Adipose tissue (tissue), 3 donors: ENCODE measurements around the gene TXNRD2. TPM values are rescaled to one million over a fixed set of nuclear protein-coding genes. Genes with fewer than 3 reads are reported as not detected.

Experiments
- H3K27ac ChIP-seq: one replicate; pipeline ENCODE4 v1.5.1; 2013; ENCODE audit warnings: low read depth, low read length
- WGBS, 3 donors: extraction: QIAGEN DNeasy Blood & Tissue Kit; methylation state at CpG; one replicate each; pipeline ENCODE4 v1.1.7; 2013; 5-methylcytosine and 5-hydroxymethylcytosine counted together
- polyA plus RNA-seq, 3 donors: library from polyadenylated mRNA; stranded (reverse); fragments of 200-250 nt; gene quantifications; one replicate each; pipeline ENCODE4 v1.2.3, GENCODE V29; 2013
- donor health status: healthy with polysubstance abuse.
- donor health status: Bipolar disorder and iron deficiency.
- donor health status: healthy.

TXNRD2 gene
- polyA plus RNA-seq, 3 donors, result 13.6 to 21.8 (median 16.6) TPM

- H3K27ac ChIP-seq, result no peak overlapping the region
- WGBS, 3 donors, result 92 to 97% (median 95%) methylated on average over 16 of the region's 16 CpGs
These were observed 40.6 kb upstream of the TXNRD2 start for GRCh38 chr22:19981961-19982920.

DNA sequence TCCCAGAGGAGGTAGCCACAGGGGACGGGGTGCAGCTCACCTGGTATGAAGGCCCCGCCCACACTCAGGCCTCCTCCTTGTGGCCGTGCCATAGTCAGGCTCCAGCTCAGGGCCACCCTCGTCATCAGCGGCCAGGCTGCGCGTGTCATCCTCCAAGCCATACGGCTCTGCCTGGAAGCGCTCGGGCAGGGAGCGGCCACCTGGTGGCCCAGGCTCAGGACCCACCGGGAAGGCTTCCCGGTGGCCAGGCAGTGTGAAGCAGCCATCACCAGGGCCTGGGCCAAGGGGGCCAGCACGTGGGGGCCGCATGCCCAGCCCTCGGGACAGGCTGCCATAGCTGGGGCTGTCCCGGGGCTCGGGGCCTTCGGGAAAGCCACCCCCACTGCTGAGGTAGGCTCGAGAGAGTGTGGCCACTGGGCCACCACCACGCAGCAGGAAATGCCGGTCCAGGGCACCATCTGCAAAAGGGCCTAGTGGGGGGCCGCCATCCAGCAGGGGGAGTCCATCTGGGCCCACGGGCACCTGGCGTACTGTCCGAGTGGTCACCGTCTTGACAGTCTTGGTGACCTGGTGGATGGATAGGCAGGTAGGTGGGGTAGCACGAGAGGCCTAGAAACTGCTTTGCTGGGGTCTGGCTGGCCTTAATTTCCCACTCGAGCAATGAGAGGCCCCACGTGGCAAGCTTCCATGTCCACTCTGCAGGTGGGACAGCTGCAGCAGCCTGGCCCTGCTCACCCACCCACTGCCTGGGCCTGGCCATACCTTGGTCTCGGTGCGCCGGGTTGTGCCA, 39.7 kb upstream of the TXNRD2 start:
- WGBS, 3 donors, result 92 to 95% (median 95%) methylated on average over 33 of the region's 33 CpGs

GRCh38 chr22:19980766-19981165, 39.1 kb upstream of the TXNRD2 start:
- WGBS, 3 donors, result 86 to 96% (median 93%) methylated on average over 7 of the region's 7 CpGs
- H3K27ac ChIP-seq, result no peak overlapping the region

More for the DNA sequence above, 39.7 kb upstream of the TXNRD2 start:
- H3K27ac ChIP-seq, result no peak overlapping the region

DNA sequence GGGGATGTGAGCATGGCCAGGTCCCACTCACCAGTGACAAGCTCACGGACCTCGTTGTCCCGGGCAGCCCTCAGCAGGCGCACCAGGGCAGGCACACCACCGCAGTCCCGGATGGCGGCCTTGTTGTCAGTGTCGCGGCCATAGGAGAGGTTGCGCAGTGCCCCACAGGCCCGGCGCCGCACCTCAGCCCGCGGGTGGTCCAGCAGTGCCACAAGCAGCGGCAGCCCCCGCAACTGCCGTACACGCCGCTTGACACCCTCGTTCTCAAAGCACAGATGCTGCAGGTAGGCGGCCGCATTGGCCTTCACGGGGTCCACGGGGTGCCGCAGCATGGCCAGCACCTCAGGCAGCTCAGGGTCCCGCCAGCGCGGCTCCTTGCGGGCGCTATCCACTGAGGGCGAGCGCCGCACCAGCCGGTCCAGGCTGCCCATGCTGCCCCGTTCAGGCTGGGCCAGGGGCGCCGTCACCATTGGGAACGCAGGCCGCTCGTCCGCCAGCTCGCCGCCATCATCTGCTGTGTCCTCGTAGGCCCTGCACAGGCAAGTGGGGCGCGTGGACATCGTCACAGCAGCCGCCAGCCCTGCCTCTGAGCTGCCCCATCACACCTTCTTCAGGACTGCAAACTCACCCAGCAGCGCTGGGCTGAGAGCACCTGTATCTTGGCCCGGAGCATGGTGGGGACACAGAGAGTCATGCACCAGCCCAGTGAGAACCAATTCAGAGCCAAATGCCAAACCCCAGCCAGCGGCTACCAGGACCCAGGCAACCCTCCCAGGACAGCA, 38.3 kb upstream of the TXNRD2 start:
- H3K27ac ChIP-seq, result no peak overlapping the region
- WGBS, 3 donors, result 94 to 95% (median 94%) methylated on average over 47 to 52 of the region's 52 CpGs

DNA sequence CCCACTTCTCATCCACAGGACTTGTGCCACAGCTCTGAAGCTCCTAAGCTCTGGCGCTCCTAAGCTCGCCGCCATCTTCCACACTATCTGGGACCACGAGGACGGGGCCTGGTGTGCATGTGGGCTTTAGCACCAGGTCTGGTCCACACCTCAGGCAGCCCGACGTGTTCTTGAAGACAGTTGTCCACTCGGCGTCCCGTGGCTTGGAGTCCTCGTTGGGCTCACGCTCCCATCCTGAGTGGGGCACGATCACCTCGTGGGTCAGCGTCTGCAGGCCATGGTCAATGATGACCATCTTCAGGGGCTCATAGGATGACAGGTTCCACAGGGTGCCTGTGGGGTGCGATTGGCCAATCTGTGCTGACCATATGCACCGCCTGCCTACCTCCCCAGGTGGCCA, 37.1 kb upstream of the TXNRD2 start:
- no peak overlapping the region for H3K27ac ChIP-seq
- whole genome bisulfite sequencing, 3 donors, result 95 to 96% (median 96%) methylated on average over 17 of the region's 17 CpGs

GRCh38 chr22:19977296-19978243, 36.0 kb upstream of the TXNRD2 start:
- 92 to 96% (median 92%) methylated on average over 32 of the region's 32 CpGs for WGBS, 3 donors
- no peak overlapping the region for H3K27ac ChIP-seq

DNA sequence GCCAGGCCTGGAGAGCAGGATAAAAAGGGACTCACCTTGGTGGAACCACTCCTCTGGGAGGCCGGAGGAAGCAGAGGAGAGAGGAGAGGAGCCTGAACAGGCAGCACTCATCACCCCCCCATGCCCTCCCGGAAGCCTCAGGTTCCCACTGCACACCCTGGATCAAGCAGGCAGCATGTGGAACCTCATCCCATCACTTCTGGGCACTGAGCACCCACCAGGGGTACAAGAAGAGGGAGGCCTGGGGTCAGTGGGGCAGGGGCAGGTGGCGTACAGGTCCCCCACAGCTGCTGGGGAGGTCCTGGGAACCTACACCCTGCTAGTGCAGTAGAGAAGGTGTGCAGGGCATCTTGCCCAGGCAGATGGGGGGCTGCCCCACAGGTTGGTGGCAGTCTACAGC, 35.1 kb upstream of the TXNRD2 start:
- no peak overlapping the region for H3K27ac ChIP-seq
- 87 to 93% (median 91%) methylated on average over 3 of the region's 3 CpGs for whole genome bisulfite sequencing, 3 donors

DNA sequence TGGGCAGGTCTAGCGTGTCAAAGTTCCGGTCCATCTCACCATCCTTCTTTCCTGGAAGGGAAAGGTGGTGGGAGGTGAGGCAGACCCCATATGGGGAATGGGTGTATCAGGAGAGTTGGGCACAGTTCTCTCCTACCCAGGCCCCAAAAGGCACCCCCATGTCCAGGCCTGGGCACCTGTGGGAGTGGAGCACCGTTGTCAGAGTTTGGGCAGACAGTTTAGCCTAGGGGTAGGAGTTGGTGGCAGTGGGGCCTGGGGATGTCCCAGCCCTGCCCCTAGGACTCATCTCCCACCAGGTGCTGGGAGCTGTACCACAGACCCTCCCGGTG, 34.1 kb upstream of the TXNRD2 start:
- no peak overlapping the region for H3K27ac ChIP-seq
- WGBS, 3 donors, result 66 to 94% (median 81%) methylated on average over 4 of the region's 4 CpGs

GRCh38 chr22:19974935-19975706, 33.5 kb upstream of the TXNRD2 start:
- no peak overlapping the region for H3K27ac ChIP-seq
- WGBS, 3 donors, result 45 to 87% (median 46%) methylated on average over 13 of the region's 13 CpGs

DNA sequence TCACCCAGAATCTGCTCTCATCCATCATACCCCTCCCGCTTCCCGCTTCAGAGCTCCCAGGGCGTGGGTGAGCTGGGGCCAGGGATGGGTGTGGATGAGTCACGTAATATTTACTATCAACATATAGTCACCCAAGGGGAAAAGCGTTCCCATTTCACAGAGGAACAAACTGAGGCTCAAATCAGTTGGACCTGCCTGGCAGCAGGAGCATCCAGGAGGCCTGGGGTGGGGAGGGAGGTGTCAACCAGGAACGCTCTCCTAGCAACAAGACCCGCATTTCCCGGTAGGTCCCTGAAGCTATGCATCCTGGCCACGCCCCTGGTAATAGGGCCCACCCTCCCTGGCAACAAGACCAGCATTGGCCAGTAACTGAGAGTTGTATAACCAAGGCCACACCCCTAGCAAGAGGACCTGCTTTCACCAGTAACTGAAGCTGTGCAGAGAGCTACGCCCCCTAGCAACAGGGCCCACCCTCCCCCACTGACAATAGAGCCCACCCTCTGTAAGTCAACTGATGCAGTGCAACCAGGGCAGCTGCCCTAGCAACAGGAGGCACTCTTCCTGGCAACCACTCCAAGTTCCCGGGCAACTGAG, 32.7 kb upstream of the TXNRD2 start:
- no peak overlapping the region for H3K27ac ChIP-seq
- WGBS, 3 donors, result 56 to 73% (median 58%) methylated on average over 11 of the region's 11 CpGs

- H3K27ac ChIP-seq, result no peak overlapping the region
- WGBS, 3 donors, result 94 to 97% (median 96%) methylated on average over 46 of the region's 46 CpGs
These were observed 32.1 kb upstream of the TXNRD2 start for GRCh38 chr22:19973551-19974267.

DNA sequence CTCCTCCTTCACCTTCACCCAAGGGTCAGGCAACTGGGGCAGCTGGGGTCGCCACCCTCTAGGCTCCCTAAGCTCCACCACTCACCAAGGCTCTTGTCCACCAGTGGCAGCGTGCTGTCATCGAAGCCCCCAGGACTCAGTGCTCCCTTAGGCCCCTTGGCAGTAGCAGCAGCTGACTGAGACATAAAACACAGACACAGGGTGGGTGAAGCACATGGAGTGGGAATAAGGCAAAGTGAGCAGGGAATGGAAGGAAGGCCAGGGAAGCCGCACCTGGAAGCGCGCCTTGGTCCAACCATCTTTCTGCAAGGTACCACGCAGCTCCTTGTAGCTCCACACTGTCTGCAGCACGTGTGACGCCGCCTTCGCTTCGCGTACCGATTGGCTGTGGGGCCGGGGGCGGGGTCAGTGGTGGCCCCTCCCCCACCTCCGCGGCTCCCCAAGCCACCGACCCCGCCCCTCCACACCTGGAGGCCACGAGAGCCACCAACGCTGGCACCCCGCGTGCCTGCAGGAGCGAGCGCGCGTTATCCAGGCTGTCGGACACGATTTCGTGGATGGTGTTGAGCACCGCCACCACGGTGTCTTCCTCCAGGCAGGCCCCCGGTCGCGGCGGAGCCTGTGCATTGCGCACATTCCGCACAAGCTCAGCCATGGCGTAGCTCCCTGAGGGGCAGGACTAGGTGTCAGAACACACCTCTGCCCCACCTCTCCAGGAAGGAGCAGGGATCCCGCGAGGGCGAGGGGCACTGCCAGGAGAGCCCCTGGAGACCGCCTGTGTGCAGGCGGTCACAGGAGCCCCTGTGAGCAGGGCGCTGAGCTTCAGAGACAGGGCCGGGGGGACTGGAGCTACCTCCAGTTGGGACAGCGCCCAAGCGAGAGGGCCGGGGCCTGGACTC, 31.3 kb upstream of the TXNRD2 start:
- WGBS, 3 donors, result 92 to 93% (median 93%) methylated on average over 49 to 50 of the region's 50 CpGs
- no peak overlapping the region for H3K27ac ChIP-seq

- WGBS, 3 donors, result 90 to 93% (median 92%) methylated on average over 9 of the region's 9 CpGs
- H3K27ac ChIP-seq, result no peak overlapping the region
These were observed 30.6 kb upstream of the TXNRD2 start for GRCh38 chr22:19972251-19972650.

- H3K27ac ChIP-seq, result no peak overlapping the region
- WGBS, 3 donors, result 62 to 80% (median 67%) methylated on average over 28 of the region's 28 CpGs
These were observed 29.9 kb upstream of the TXNRD2 start for GRCh38 chr22:19971276-19972124.
